Chondrocyte (in vitro differentiated cells): ENCODE data around the gene SLC7A6OS. TPM values are rescaled to one million over a fixed set of nuclear protein-coding genes. Genes with fewer than 3 reads are reported as not detected.
A peak's percentile ranks its signal among the peaks of the same experiment; 100 is the strongest.

Experiments
- DNase-seq: peaks from one replicate; pipeline ENCODE4 v3.0.0; 2021; ENCODE audit warnings: mixed read lengths, low spot score
- H3K27ac Mint-ChIP-seq: one replicate; pipeline ENCODE4 v1.8.0; 2021; ENCODE audit warnings: mild to moderate bottlenecking, moderate library complexity, mixed read lengths; ENCODE audit not compliant: unreplicated experiment
- H3K27me3 Mint-ChIP-seq: 2 replicates; pipeline ENCODE4 v1.8.0; 2021; ENCODE audit warnings: low read depth, mixed read lengths
- H3K36me3 Mint-ChIP-seq: 2 replicates; pipeline ENCODE4 v1.8.0; 2021; ENCODE audit warnings: low read depth, mixed read lengths
- H3K4me1 Mint-ChIP-seq: 2 replicates; pipeline ENCODE4 v1.8.0; 2021; ENCODE audit warnings: low read depth, mild to moderate bottlenecking, mixed read lengths
- H3K4me3 Mint-ChIP-seq: one replicate; pipeline ENCODE4 v1.8.0; 2021; ENCODE audit warnings: mild to moderate bottlenecking, moderate library complexity, mixed read lengths; ENCODE audit not compliant: unreplicated experiment
- H3K9me3 Mint-ChIP-seq: 2 replicates; pipeline ENCODE4 v1.8.0; 2021; ENCODE audit warnings: low read depth, mixed read lengths
- CTCF ChIP-seq: fragments of 200-600 bp; sonication (generic); IDR thresholded peaks from 2 replicates; pipeline ENCODE4 v1.5.0; 2021; ENCODE audit warnings: antibody characterized with exemption, mild to moderate bottlenecking, moderate library complexity
- total RNA-seq: library from RNA; stranded (reverse); gene quantifications from 3 replicates; pipeline ENCODE4 v1.2.1, GENCODE V29; 2021

The SLC7A6OS gene
- total RNA-seq, 1 donor from 2014 or later = 9.5 TPM

GRCh38 chr16:68298312-68298711 lies 12.4 kb downstream of the SLC7A6OS start:
- no peak for TF ChIP-seq CTCF
- Mint-ChIP-seq H3K9me3 (no peaks in the 10 kb centered on the region), H3K36me3 (peaks cover 48% of the 10 kb centered on the region)

GRCh38 chr16:68297908-68298307 lies 12.8 kb downstream of the SLC7A6OS start:
- peaks cover 33% of the 10 kb centered on the region for H3K4me1 Mint-ChIP-seq
- no peak for TF ChIP-seq CTCF
- no peaks in the 10 kb centered on the region for H3K9me3 Mint-ChIP-seq
- H3K27me3 Mint-ChIP-seq = no peaks in the 10 kb centered on the region
- peaks cover 49% of the 10 kb centered on the region for H3K36me3 Mint-ChIP-seq
- no peak overlapping the region for H3K4me3 Mint-ChIP-seq
- peak overlapping the region; percentile 27 for H3K27ac Mint-ChIP-seq
- no peak for DNase-seq

More at GRCh38 chr16:68298312-68298711, 12.4 kb downstream of the SLC7A6OS start:
- no peak for DNase-seq
- Mint-ChIP-seq H3K27me3 (no peaks in the 10 kb centered on the region), H3K4me3 (no peak overlapping the region), H3K27ac (peak overlapping the region; percentile 77), H3K4me1 (peaks cover 33% of the 10 kb centered on the region)

- Mint-ChIP-seq H3K27ac (no peak overlapping the region), H3K4me3 (no peak overlapping the region), H3K9me3 (no peaks in the 10 kb centered on the region), H3K36me3 (peaks cover 44% of the 10 kb centered on the region), H3K4me1 (peaks cover 33% of the 10 kb centered on the region), H3K27me3 (no peaks in the 10 kb centered on the region)
- no peak for TF ChIP-seq CTCF
- no peak for DNase-seq
Measured at GRCh38 chr16:68296693-68297092, 14.1 kb downstream of the SLC7A6OS start.

- Mint-ChIP-seq H3K9me3 (no peaks in the 10 kb centered on the region), H3K36me3 (peaks cover 45% of the 10 kb centered on the region), H3K27me3 (no peaks in the 10 kb centered on the region), H3K27ac (no peak overlapping the region), H3K4me3 (no peak overlapping the region), H3K4me1 (peaks cover 33% of the 10 kb centered on the region)
- no peak for DNase-seq
- no peak for TF ChIP-seq CTCF
Measured at GRCh38 chr16:68296291-68296690, 14.5 kb downstream of the SLC7A6OS start.

GRCh38 chr16:68292425-68292824 lies 18.3 kb downstream of the SLC7A6OS start:
- Mint-ChIP-seq H3K4me1 (peaks cover 27% of the 10 kb centered on the region), H3K4me3 (no peak overlapping the region), H3K27me3 (no peaks in the 10 kb centered on the region), H3K27ac (no peak overlapping the region), H3K9me3 (no peaks in the 10 kb centered on the region), H3K36me3 (peaks cover 38% of the 10 kb centered on the region)
- TF ChIP-seq CTCF = no peak
- no peak for DNase-seq
